Left renal pelvis (tissue), 4 donors: ENCODE measurements around the gene LAMTOR3. TPM values are rescaled to one million over a fixed set of nuclear protein-coding genes. Genes with fewer than 3 reads are reported as not detected.
"Not testable (repeated sequence)": the region's sequence is repeated elsewhere in the genome, so short reads cannot be mapped to it uniquely, and the experiment has no call there.

Source experiments
- DNase-seq, 4 donors: peaks; one replicate each; pipeline ENCODE4 v3.0.0-alpha.2; 2013; ENCODE audit warnings: low read depth in 4 of 4, low spot score in 3 of 4
- polyA plus RNA-seq, 4 donors: library from polyadenylated mRNA; unstranded; fragments of 120-200 nt; gene quantifications; one replicate each; pipeline ENCODE4 v1.2.1, GENCODE V29; 2013; ENCODE audit not compliant: insufficient read length in 4 of 4

Gene LAMTOR3
- polyA plus RNA-seq, 4 donors: 77.8 to 128 (median 94.9) TPM

DNA sequence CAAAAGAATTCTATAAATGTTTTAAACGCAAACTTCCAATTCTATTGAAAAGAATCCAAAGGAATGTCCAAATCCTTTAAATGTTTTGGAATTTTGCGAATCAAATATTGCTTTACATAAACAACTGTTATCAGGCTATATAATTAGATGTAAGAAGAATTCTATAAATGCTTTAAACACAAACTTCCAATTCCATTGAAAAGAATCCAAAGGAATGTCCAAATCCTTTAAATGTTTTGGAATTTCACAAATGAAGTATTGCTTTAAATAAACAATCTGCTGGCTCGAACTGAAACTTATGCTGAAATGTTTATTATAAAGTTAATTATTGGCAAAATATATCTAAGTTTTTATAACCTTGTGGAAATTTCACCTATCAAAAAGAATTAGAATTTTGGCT lies 61.5 kb downstream of the LAMTOR3 start:
- DNase-seq: no peak

DNA sequence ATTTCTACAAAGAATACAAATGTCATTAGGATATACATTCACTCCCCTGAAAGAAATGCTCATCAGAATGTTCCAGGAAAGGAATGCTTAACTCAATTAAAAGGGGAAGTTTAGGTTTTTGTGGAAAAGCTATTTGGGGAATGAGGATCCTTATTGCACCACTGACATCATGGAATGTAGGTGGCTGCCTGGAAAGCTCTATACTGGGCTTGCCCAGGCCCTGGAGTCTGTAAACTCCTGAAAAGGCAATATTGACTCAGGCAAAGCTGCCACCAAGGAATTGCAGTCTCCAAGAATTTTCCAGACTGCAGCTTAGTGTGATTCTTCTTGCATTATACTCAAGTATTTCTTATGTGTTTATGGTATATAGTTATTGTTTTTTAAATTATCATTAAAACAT lies 61.9 kb downstream of the LAMTOR3 start:
- no peak for DNase-seq

DNA sequence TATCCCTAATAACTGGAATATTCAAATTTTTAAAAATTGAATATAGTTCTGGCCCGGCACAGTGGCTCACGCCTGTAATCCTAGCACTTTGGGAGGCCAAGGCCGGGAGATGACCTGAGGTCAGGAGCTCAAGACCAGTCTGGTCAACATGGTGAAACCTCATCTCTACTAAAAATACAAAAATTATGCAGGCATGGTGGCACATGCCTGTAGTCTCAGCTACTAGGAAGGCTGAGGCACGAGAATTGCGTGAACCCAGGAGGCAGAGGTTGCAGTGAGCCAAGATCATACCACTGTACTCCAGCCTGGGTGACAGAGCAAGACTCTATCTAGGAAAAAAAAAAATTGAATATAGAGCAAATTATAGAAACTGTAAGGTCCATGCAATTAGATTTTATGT lies 64.2 kb downstream of the LAMTOR3 start:
- not testable (repeated sequence) for DNase-seq

DNA sequence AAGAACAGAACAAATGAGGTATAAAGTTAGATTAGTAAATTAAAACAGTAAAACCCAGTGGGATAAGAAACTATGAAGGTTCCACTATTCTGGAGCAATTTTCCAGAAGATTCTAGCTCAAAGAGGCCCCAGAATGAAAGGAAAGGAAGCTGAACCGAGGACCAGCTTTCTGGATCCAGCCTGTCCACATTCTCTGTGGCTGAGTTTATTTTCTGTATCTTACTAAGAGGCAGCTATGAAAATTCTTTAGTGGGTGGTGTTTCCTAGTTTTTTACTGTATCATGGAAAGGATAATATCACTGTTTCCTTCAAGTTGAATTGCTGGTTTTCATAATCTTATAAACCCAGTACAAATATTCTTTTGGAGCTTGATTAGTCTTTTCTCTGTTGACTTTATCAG lies 65.8 kb downstream of the LAMTOR3 start:
- no peak for DNase-seq

Other genes with a start within 250 kb of the LAMTOR3 start
- gene C4orf54, start 236.6 kb downstream of the LAMTOR3 start, polyA plus RNA-seq: under 1 TPM; 0.44 to 0.93 (median 0.78) TPM
- 1 to 10 TPM; 1.1 to 1.6 (median 1.4) TPM for gene DAPP1, start 77.6 kb downstream of the LAMTOR3 start, polyA plus RNA-seq
- gene DNAJB14, start 52.2 kb upstream of the LAMTOR3 start, polyA plus RNA-seq: 10 to 100 TPM; 33.7 to 45.2 (median 35.4) TPM
- gene H2AZ1, start 55.8 kb upstream of the LAMTOR3 start, polyA plus RNA-seq: 100 to 1,000 TPM; 258 to 376 (median 369) TPM